GM12878 (cell line): ENCODE results near the gene CHST8. TPM values are rescaled to one million over a fixed set of nuclear protein-coding genes. Genes with fewer than 3 reads are reported as not detected.

Source experiments
- ATAC-seq: fragments of 200-7000 bp; cut with Tn5 transposase; 3 replicates; pipeline ENCODE4 v1.9.1; 2020; ENCODE audit warnings: mild to moderate bottlenecking, moderate library complexity
- BruUV-seq: library from RNA; stranded (reverse); fragments of 400-500 nt; replicated peaks from 2 replicates; lab custom pipeline; 2021; lab: Mats Ljungman, UMichigan
- CTCF ChIA-PET: fragments of 300-600 bp; sonication (Branson Sonifier 250); formaldehyde crosslinking; extraction: SDS; loops from one replicate; lab custom pipeline; 2021; ENCODE audit warnings: inconsistent platforms; lab: Yijun Ruan, JAX
- POLR2A ChIA-PET: fragments of 350-600 bp; formaldehyde crosslinking; extraction: SDS; loops from one replicate; lab custom pipeline; 2021; ENCODE audit warnings: inconsistent platforms; lab: Charles Lee
- RAD21 ChIA-PET: fragments of 300-600 bp; sonication (Branson Sonifier 250); formaldehyde crosslinking; loops from one replicate; lab custom pipeline; 2023; ENCODE audit warnings: antibody characterized with exemption; ENCODE audit not compliant: unreplicated experiment; lab: Charles Lee
- SMC1A ChIA-PET: fragments of 300-600 bp; sonication (Branson Sonifier 250); formaldehyde crosslinking; loops from one replicate; lab custom pipeline; 2023; ENCODE audit not compliant: unreplicated experiment, uncharacterized antibody; lab: Charles Lee
- DNase-seq: peaks from one replicate; pipeline ENCODE4 v3.0.0-alpha.2; 2011; ENCODE audit warnings: low read depth, low spot score
- FAIRE-seq: peaks from 3 replicates; lab custom pipeline; 2011; peaks lifted over from hg19 to GRCh38; lab: Jason Lieb, UNC
- H2AFZ ChIP-seq: 2 replicates; pipeline ENCODE4 v1.6.0; 2011; ENCODE audit warnings: low read depth, low read length, control low read depth; ENCODE audit not compliant: control insufficient read depth
- H3K27ac ChIP-seq: 2 replicates; pipeline ENCODE4 v1.5.1; 2011; ENCODE audit warnings: control low read depth; ENCODE audit not compliant: control insufficient read depth, insufficient read depth
- H3K27me3 ChIP-seq, 2 experiments: replicated peaks in 1 of 2; 2 replicates each; pipeline versions ENCODE4 v1.6.0 to v1.6.1; 2011; ENCODE audit warnings: low read length in 1 of 2; ENCODE audit not compliant: control insufficient read depth in 2 of 2, insufficient read depth in 2 of 2
- H3K36me3 ChIP-seq, 2 experiments: 2 replicates each; pipeline ENCODE4 v1.5.1; 2011; ENCODE audit warnings: low read length in 1 of 2; ENCODE audit not compliant: control insufficient read depth in 2 of 2, insufficient read depth in 2 of 2
- H3K4me1 ChIP-seq: 2 replicates; pipeline ENCODE4 v1.6.1; 2011; ENCODE audit warnings: mild to moderate bottlenecking, low read length, moderate library complexity, mixed read lengths; ENCODE audit not compliant: control insufficient read depth, insufficient read depth
- H3K4me2 ChIP-seq: 2 replicates; pipeline ENCODE4 v1.6.0; 2011; ENCODE audit warnings: control low read depth; ENCODE audit not compliant: control insufficient read depth, insufficient read depth
- H3K4me3 ChIP-seq: fragments of 200-600 bp; sonication (generic); 2 replicates; pipeline ENCODE4 v1.5.1; 2016
- H3K79me2 ChIP-seq: 2 replicates; pipeline ENCODE4 v1.6.0; 2011; ENCODE audit warnings: low read length; ENCODE audit not compliant: control insufficient read depth, insufficient read depth
- H3K9ac ChIP-seq: 2 replicates; pipeline ENCODE4 v1.8.0; 2011; ENCODE audit warnings: low read length, control low read depth, mixed read lengths; ENCODE audit not compliant: control insufficient read depth, insufficient read depth
- H3K9me3 ChIP-seq: replicated peaks from 3 replicates; pipeline ENCODE4 v1.5.1; 2011; ENCODE audit warnings: mild to moderate bottlenecking, low read length; ENCODE audit not compliant: control insufficient read depth, insufficient read depth
- H4K20me1 ChIP-seq: 2 replicates; pipeline ENCODE4 v1.6.0; 2011; ENCODE audit not compliant: control insufficient read depth, insufficient read depth
- ATF7 ChIP-seq: fragments of 450-650 bp; IDR thresholded peaks from 2 replicates; pipeline ENCODE4 v1.6.1; 2016; ENCODE audit warnings: low read depth, mild to moderate bottlenecking
- BMI1 ChIP-seq: fragments of 450-650 bp; IDR thresholded peaks from 2 replicates; pipeline ENCODE4 v1.6.1; 2016; ENCODE audit warnings: mild to moderate bottlenecking, moderate library complexity, borderline replicate concordance
- EGR1 ChIP-seq, 2 experiments: IDR thresholded peaks; 1 replicate in 1 of 2; 2 replicates in 1 of 2; pipeline ENCODE4 v1.6.1; 2011 to 2012; ENCODE audit warnings: low read depth in 2 of 2, low read length in 2 of 2, borderline replicate concordance in 1 of 2, mild to moderate bottlenecking in 1 of 2, moderate library complexity in 1 of 2
- ELK1 ChIP-seq: IDR thresholded peaks from 2 replicates; pipeline ENCODE4 v1.6.1; 2012; ENCODE audit warnings: low read depth, low read length, improper control_type of control experiment
- EP300 ChIP-seq, 2 experiments: fragments of 150-350 bp in 1 of 2; IDR thresholded peaks; 2 replicates each; pipeline ENCODE4 v1.6.1; 2011 to 2012; ENCODE audit warnings: low read depth in 2 of 2, low read length in 2 of 2, borderline replicate concordance in 1 of 2, improper control_type of control experiment in 1 of 2, inconsistent platforms in 1 of 2; ENCODE audit not compliant: control insufficient read depth in 1 of 2
- GABPA ChIP-seq: IDR thresholded peaks from 2 replicates; pipeline ENCODE4 v1.6.1; 2014; ENCODE audit warnings: antibody characterized with exemption, low read depth, mild to moderate bottlenecking, inconsistent platforms
- JUND ChIP-seq: IDR thresholded peaks from 2 replicates; pipeline ENCODE4 v1.6.1; 2012; ENCODE audit warnings: low read depth, mild to moderate bottlenecking, low read length, improper control_type of control experiment, moderate library complexity
- MYB ChIP-seq: fragments of 150-350 bp; IDR thresholded peaks from 2 replicates; pipeline ENCODE4 v1.6.1; 2014; ENCODE audit warnings: mild to moderate bottlenecking, low read depth, low read length, borderline replicate concordance
- RELB ChIP-seq: fragments of 450-650 bp; IDR thresholded peaks from 2 replicates; pipeline ENCODE4 v1.6.1; 2017; ENCODE audit warnings: low read depth, mild to moderate bottlenecking, moderate library complexity
- REST ChIP-seq: IDR thresholded peaks from 2 replicates; pipeline ENCODE4 v1.6.1; 2012; ENCODE audit warnings: mild to moderate bottlenecking, low read depth, low read length
- RFX5 ChIP-seq: IDR thresholded peaks from 2 replicates; pipeline ENCODE4 v1.6.1; 2011; ENCODE audit warnings: low read depth, low read length, improper control_type of control experiment
- SIN3A ChIP-seq: IDR thresholded peaks from 2 replicates; pipeline ENCODE4 v1.6.1; 2012; ENCODE audit warnings: low read depth, low read length, improper control_type of control experiment
- ZNF207 ChIP-seq: fragments of 450-650 bp; IDR thresholded peaks from 2 replicates; pipeline ENCODE4 v1.6.1; 2014; ENCODE audit warnings: antibody characterized with exemption, mild to moderate bottlenecking, borderline replicate concordance
- ZNF592 ChIP-seq: fragments of 450-650 bp; IDR thresholded peaks from 2 replicates; pipeline ENCODE4 v1.6.1; 2017; ENCODE audit warnings: mild to moderate bottlenecking, moderate library complexity
- WGBS: methylation state at CpG from one replicate; pipeline ENCODE4 v1.1.6; 2016; ENCODE audit warnings: low lambda C conversion rate; ENCODE audit not compliant: insufficient replicate concordance, insufficient coverage; ENCODE audit errors: missing lambda C conversion rate; 5-methylcytosine and 5-hydroxymethylcytosine counted together
- in situ Hi-C: fragments of 300-500 bp; cut with MboI; formaldehyde crosslinking; loops from 9 replicates; pipeline ENCODE4 v1.14.3; 2018; ENCODE audit warnings: mixed read lengths
- intact Hi-C: fragments of 100-400 bp; cut with micrococcal nuclease; formaldehyde crosslinking; loops from one replicate; pipeline ENCODE4 v1.14.2; 2022; ENCODE audit not compliant: unreplicated experiment
- polyA plus RNA-seq, 11 experiments: library from polyadenylated mRNA; depleted of rRNA in 4 of 11; unstranded in 6 of 11; stranded (reverse) in 5 of 11; fragments of >200 nt; fragmentation: Nextera tagmentation in 4 of 11; fragmentation: Illumina TruSeq in 1 of 11; extraction: Ambion mirVana in 4 of 11; extraction: Trizol in 1 of 11; gene quantifications; 1 replicate in 1 of 11; 2 replicates in 10 of 11; pipeline versions ENCODE4 v1.2.1 to v1.2.3, GENCODE V29; 2011 to 2016; ENCODE audit warnings: inconsistent platforms in 2 of 11, missing spikeins in 2 of 11, low read depth in 1 of 11
- total RNA-seq, 4 experiments: library from RNA; depleted of rRNA in 3 of 4; stranded (reverse); fragments of >200 nt in 3 of 4; fragmentation: Illumina TruSeq in 1 of 4; extraction: Trizol in 1 of 4; gene quantifications; 2 replicates each; pipeline versions ENCODE4 v1.2.1 to v1.2.3, GENCODE V29; 2013 to 2021

The CHST8 gene
- total and polyA plus RNA-seq, 10 of the 15 experiments (the other 5 are each of a cell fraction or from before 2014, with no cell fraction given): 0.06 TPM; not detected in 9

- CTCF ChIA-PET: no interaction called here
- WGBS: 0% methylated on average over 1 of the region's 1 CpG
- Histone ChIP-seq H3K4me1 (no peaks in the 10 kb centered on the region), H2AFZ (no peak overlapping the region), H3K4me2 (no peak overlapping the region), H4K20me1 (no peaks in the 10 kb centered on the region), H3K79me2 (no peaks in the 10 kb centered on the region), H3K27me3 (no peaks in the 10 kb centered on the region), H3K4me3 (no peak overlapping the region), H3K27ac (no peak overlapping the region), H3K36me3 (no peaks in the 10 kb centered on the region), H3K9me3 (no peaks in the 10 kb centered on the region; the same call in 2 of the 3 replicates), H3K9ac (no peak overlapping the region)
- POLR2A ChIA-PET: no interaction called here
- RAD21 ChIA-PET: no interaction called here
- ATAC-seq (no peak), DNase-seq (no peak), FAIRE-seq (no peak)
- no TSS peak for BruUV-seq
- SMC1A ChIA-PET: no interaction called here
- intact Hi-C loops (no loop called here), in situ Hi-C loops (no loop called here)
- TF ChIP-seq ATF7 (no peak), SIN3A (no peak), ELK1 (no peak), EP300 (IDR thresholded peaks at IDR 0.05; ENCODE audit: borderline replicate concordance in 1 of 2, control insufficient read depth in 1 of 2, low read depth in 2 of 2, low read length in 2 of 2) (no peak), ZNF207 (no peak), MYB (no peak), ZNF592 (no peak), EGR1 (IDR thresholded peaks at IDR 0.05; ENCODE audit: borderline replicate concordance in 1 of 2, low read depth in 2 of 2, low read length in 2 of 2) (no peak), REST (no peak), JUND (no peak), RFX5 (no peak), RELB (no peak), GABPA (no peak), BMI1 (no peak)
Observed at GRCh38 chr19:33590224-33590623, 31.5 kb upstream of the CHST8 start.
